ENCODE data around the gene TMPRSS6. TPM values are rescaled to one million over a fixed set of nuclear protein-coding genes. Genes with fewer than 3 reads are reported as not detected.

The TMPRSS6 gene
- total and polyA plus RNA-seq, 2 of the 8 experiments (the other 6 are each of a cell fraction or from before 2014, with no cell fraction given) = 0.02 TPM; not detected in 1

- 71% methylated on average over 16 of the region's 17 CpGs; no CpG with 5 or more reads in 1 of the 2 experiments for WGBS, 2 experiments (ENCODE audit: extremely low coverage in 1 of 2, insufficient coverage in 1 of 2, insufficient read length in 1 of 2, insufficient replicate concordance in 2 of 2, low coverage in 1 of 2, low lambda C conversion rate in 2 of 2, missing lambda C conversion rate in 1 of 2)
Measured at GRCh38 chr22:37148031-37148651, 38.6 kb upstream of the TMPRSS6 start.

More at GRCh38 chr22:37148031-37148651, 38.6 kb upstream of the TMPRSS6 start:
- no peak for FAIRE-seq
- H4K5ac ChIP-seq (ENCODE audit: insufficient read length, low read depth, low read length) = no peak overlapping the region
- no peak overlapping the region for H2BK5ac ChIP-seq (ENCODE audit: low read depth, low read length)
- no peak overlapping the region for H3K4me3 ChIP-seq (ENCODE audit: extremely low read depth in 1 of 4, insufficient read depth in 2 of 4, low read depth in 3 of 4, low read length in 4 of 4)
- H3K18ac ChIP-seq (ENCODE audit: extremely low read depth, low read length) = no peak overlapping the region
- no peaks in the 10 kb centered on the region for H3K79me2 ChIP-seq (ENCODE audit: control insufficient read depth in 1 of 2, insufficient read depth in 2 of 2, low read length in 2 of 2)
- no peak overlapping the region for H3K27ac ChIP-seq (ENCODE audit: low read depth, low read length)
- H3K9me3 ChIP-seq (ENCODE audit: insufficient read depth in 2 of 2, low read depth in 1 of 2, low read length in 1 of 2) = no peaks in the 10 kb centered on the region
- H3K79me1 ChIP-seq (ENCODE audit: low read depth, low read length) = no peaks in the 10 kb centered on the region
- no peak overlapping the region for H2BK120ac ChIP-seq (replicated peaks; ENCODE audit: low read depth, low read length)
- H3K14ac ChIP-seq (ENCODE audit: insufficient read length) = no peak overlapping the region
- 0 out of 2 replicates have a peak overlapping the region, but pooled peaks have one; percentile 10 for H2BK12ac ChIP-seq (ENCODE audit: low read depth, low read length)
- H3K23me2 ChIP-seq (ENCODE audit: low read depth, low read length) = no peaks in the 10 kb centered on the region
- H4K91ac ChIP-seq (replicated peaks; ENCODE audit: insufficient read length, low read length) = no peak overlapping the region
- no peak overlapping the region for H3K56ac ChIP-seq (replicated peaks; ENCODE audit: insufficient read length, low read depth, low read length)
- no peaks in the 10 kb centered on the region for H3K27me3 ChIP-seq (replicated peaks in 1 of 4; ENCODE audit: control insufficient read depth in 3 of 4, extremely low read depth in 1 of 4, insufficient read depth in 3 of 4, low read length in 3 of 4)
- ChIA-PET POLR2A (ENCODE audit: partially characterized antibody) (interaction anchor here (0.8 to 0.9 kb wide), 2 partner anchors 58 to 96 kb away, joined by 3 read pairs; partner anchors contain the start of gene KCTD17), CTCF (ENCODE audit: partially characterized antibody) (interaction anchor here (0.7 to 2.8 kb wide), 17 partner anchors 8 to 280 kb away, joined by 3 to 15 read pairs (median 3); no protein-coding TSS in a partner anchor)
- TF ChIP-seq FOSL1 (IDR thresholded peaks at IDR 0.05; ENCODE audit: insufficient read depth, low read depth, low read length) (no peak), CTCF (IDR thresholded peaks at IDR 0.05; ENCODE audit: control extremely low read depth in 1 of 3, insufficient read depth in 1 of 3, low read depth in 1 of 3, low read length in 3 of 3) (peak in 2 of 3 experiments; percentile 1 to 32; a peak in 2 of 4 replicates), EGR1 (IDR thresholded peaks at IDR 0.05; ENCODE audit: borderline replicate concordance, low read depth, low read length) (no peak), KDM4A (IDR thresholded peaks at IDR 0.05; ENCODE audit: low read depth, low read length, severe bottlenecking) (no peak), RAD21 (IDR thresholded peaks at IDR 0.05 in 1 of 2, conservative IDR thresholded peaks at IDR 0.05 in 1 of 2; ENCODE audit: low read depth in 2 of 2, low read length in 2 of 2) (peak in 1 of 2 experiments; percentile 30; a peak in 2 of 4 replicates), JUND (IDR thresholded peaks at IDR 0.05; ENCODE audit: low read length) (no peak)
- DNase-seq (ENCODE audit: low read depth in 1 of 2, low spot score in 2 of 2) = no peak
- H3K36me3 ChIP-seq (ENCODE audit: control insufficient read depth in 2 of 4, insufficient read depth in 4 of 4, low read length in 3 of 4) = no peaks in the 10 kb centered on the region
- H3K9ac ChIP-seq (replicated peaks in 1 of 4; ENCODE audit: extremely low read depth in 1 of 4, low read depth in 3 of 4, low read length in 3 of 4) = no peak overlapping the region
- no peaks in the 10 kb centered on the region for H4K20me1 ChIP-seq (replicated peaks in 1 of 2; ENCODE audit: control insufficient read depth in 1 of 2, insufficient read depth in 2 of 2, low read length in 2 of 2)
- H3K4me1 ChIP-seq (replicated peaks in 1 of 4; ENCODE audit: control insufficient read depth in 3 of 4, insufficient read depth in 4 of 4, low read length in 3 of 4) = peaks cover 0 to 11% (median 2%) of the 10 kb centered on the region in 4 experiments; a peak in 5 of 7 replicates
- no peak overlapping the region for H2AK5ac ChIP-seq (ENCODE audit: low read depth, low read length)
- H3K23ac ChIP-seq (ENCODE audit: insufficient read length) = no peak overlapping the region
- no peak overlapping the region for H2BK20ac ChIP-seq (ENCODE audit: low read length)
- H3K4ac ChIP-seq (replicated peaks; ENCODE audit: insufficient read length, low read depth, low read length) = no peak overlapping the region
- H2BK15ac ChIP-seq (ENCODE audit: low read length) = no peak overlapping the region
- H3K4me2 ChIP-seq (ENCODE audit: insufficient read depth in 1 of 2, low read depth in 2 of 2, low read length in 2 of 2) = no peak overlapping the region
- H4K8ac ChIP-seq (ENCODE audit: extremely low read depth, insufficient read depth, low read length) = no peak overlapping the region; the same call in 1 of the 2 replicates
- no peak overlapping the region for H2AFZ ChIP-seq (ENCODE audit: low read length)
